Measurements from ENCODE around the gene RFESD.
"Not testable (repeated sequence)": the region's sequence is repeated elsewhere in the genome, so short reads cannot be mapped to it uniquely, and the experiment has no call there.

Gene RFESD

GRCh38 chr5:95628933-95629332, 17.6 kb upstream of the RFESD start:
- DNase-seq (ENCODE audit: low spot score): no peak

- no peak for DNase-seq (ENCODE audit: low spot score)
These were observed 16.1 kb upstream of the RFESD start for GRCh38 chr5:95630394-95630917.

- no peak for DNase-seq (ENCODE audit: low spot score)
These were observed 15.2 kb upstream of the RFESD start for GRCh38 chr5:95631255-95631958.

- no peak for DNase-seq (ENCODE audit: low spot score)
These were observed 14.4 kb upstream of the RFESD start for GRCh38 chr5:95631991-95632675.

- DNase-seq (ENCODE audit: low spot score): not testable (repeated sequence)
These were observed 13.6 kb upstream of the RFESD start for GRCh38 chr5:95632942-95633341.

- no peak for DNase-seq (ENCODE audit: low spot score)
These were observed 12.9 kb upstream of the RFESD start for GRCh38 chr5:95633671-95634070.

- no peak for DNase-seq (ENCODE audit: low spot score)
These were observed 12.5 kb upstream of the RFESD start for GRCh38 chr5:95634081-95634480.

- DNase-seq (ENCODE audit: low spot score): no peak
These were observed 7.9 kb upstream of the RFESD start for GRCh38 chr5:95638632-95639031.

- no peak for DNase-seq (ENCODE audit: low spot score)
These were observed 4.8 kb upstream of the RFESD start for GRCh38 chr5:95641741-95642220.

- DNase-seq (ENCODE audit: low spot score): no peak
These were observed 3.4 kb upstream of the RFESD start for GRCh38 chr5:95643152-95643551.

- peak; percentile 63 for DNase-seq (ENCODE audit: low spot score)
These were observed 2.1 kb upstream of the RFESD start for GRCh38 chr5:95644351-95645042.

GRCh38 chr5:95646226-95646568, 380 bp upstream of the RFESD start:
- DNase-seq (ENCODE audit: low spot score): not testable (repeated sequence)

GRCh38 chr5:95647886-95648860, 1.6 kb downstream of the RFESD start:
- DNase-seq (ENCODE audit: low spot score): no peak

GRCh38 chr5:95649274-95649673, 2.7 kb downstream of the RFESD start:
- DNase-seq (ENCODE audit: low spot score): no peak

- no peak for DNase-seq (ENCODE audit: low spot score)
These were observed 3.5 kb downstream of the RFESD start for GRCh38 chr5:95649842-95650620.

GRCh38 chr5:95652849-95653248, 6.3 kb downstream of the RFESD start:
- DNase-seq (ENCODE audit: low spot score): no peak

GRCh38 chr5:95654196-95654595, 7.6 kb downstream of the RFESD start:
- DNase-seq (ENCODE audit: low spot score): no peak

- DNase-seq (ENCODE audit: low spot score): no peak
These were observed 9.0 kb downstream of the RFESD start for GRCh38 chr5:95655575-95655974.

GRCh38 chr5:95660060-95660459, 13.5 kb downstream of the RFESD start:
- DNase-seq (ENCODE audit: low spot score): no peak

GRCh38 chr5:95662946-95663345, 16.4 kb downstream of the RFESD start:
- no peak for DNase-seq (ENCODE audit: low spot score)

Data from globus pallidus (tissue), 1 donor.